GM04503 (cell line): Measurements from ENCODE around the gene CACFD1.

Experiments used
- DNase-seq: peaks from one replicate; pipeline ENCODE4 v3.0.0-alpha.2; 2012; ENCODE audit warnings: low read depth

CACFD1 gene

GRCh38 chr9:133459476-133460404 lies at the start of gene CACFD1:
Gene CACFD1 (plus strand): TSS chr9:133459978. CDS start chr9:133460067, 89 bp downstream.
- DNase-seq, result peak; percentile 46

- no peak for DNase-seq
Observed at GRCh38 chr9:133415170-133415569, 44.6 kb upstream of the CACFD1 start.

- peak; percentile 56 for DNase-seq
Observed at GRCh38 chr9:133417541-133418461, 42.0 kb upstream of the CACFD1 start, which contains the start of gene REXO4. Gene REXO4 (minus strand): TSS chr9:133418010. CDS start chr9:133417844, 166 bp downstream.

GRCh38 chr9:133419005-133419404 lies 40.8 kb upstream of the CACFD1 start:
- no peak for DNase-seq

- DNase-seq, result no peak
Observed at GRCh38 chr9:133420392-133420827, 39.4 kb upstream of the CACFD1 start.

GRCh38 chr9:133421615-133422542 lies 37.9 kb upstream of the CACFD1 start, which contains the start of gene ADAMTS13:
Gene ADAMTS13 (plus strand): TSS chr9:133422367. CDS start chr9:133422444, 77 bp downstream.
- DNase-seq, result no peak

- DNase-seq, result no peak
Observed at GRCh38 chr9:133423216-133423615, 36.6 kb upstream of the CACFD1 start.

- no peak for DNase-seq
Observed at GRCh38 chr9:133424187-133424586, 35.6 kb upstream of the CACFD1 start.

- DNase-seq, result no peak
Observed at GRCh38 chr9:133425049-133425632, 34.6 kb upstream of the CACFD1 start.

GRCh38 chr9:133426011-133426410 lies 33.8 kb upstream of the CACFD1 start:
- no peak for DNase-seq

- no peak for DNase-seq
Observed at GRCh38 chr9:133427658-133428348, 32.0 kb upstream of the CACFD1 start.

GRCh38 chr9:133428617-133429101 lies 31.1 kb upstream of the CACFD1 start:
- DNase-seq, result no peak

- DNase-seq, result no peak
Observed at GRCh38 chr9:133429214-133429613, 30.6 kb upstream of the CACFD1 start.

- no peak for DNase-seq
Observed at GRCh38 chr9:133429641-133430161, 30.1 kb upstream of the CACFD1 start.

GRCh38 chr9:133430244-133430643 lies 29.5 kb upstream of the CACFD1 start:
- no peak for DNase-seq

GRCh38 chr9:133433351-133433843 lies 26.4 kb upstream of the CACFD1 start:
- no peak for DNase-seq

GRCh38 chr9:133436681-133437080 lies 23.1 kb upstream of the CACFD1 start:
- no peak for DNase-seq

GRCh38 chr9:133437753-133438531 lies 21.8 kb upstream of the CACFD1 start:
- DNase-seq, result no peak

GRCh38 chr9:133439337-133439736 lies 20.4 kb upstream of the CACFD1 start:
- DNase-seq, result no peak
